Measurements from ENCODE around the gene EXOC6B.
A peak's percentile ranks its signal among the peaks of the same experiment; 100 is the strongest.
"Not testable (repeated sequence)": the region's sequence is repeated elsewhere in the genome, so short reads cannot be mapped to it uniquely, and the experiment has no call there.

Gene EXOC6B

DNA sequence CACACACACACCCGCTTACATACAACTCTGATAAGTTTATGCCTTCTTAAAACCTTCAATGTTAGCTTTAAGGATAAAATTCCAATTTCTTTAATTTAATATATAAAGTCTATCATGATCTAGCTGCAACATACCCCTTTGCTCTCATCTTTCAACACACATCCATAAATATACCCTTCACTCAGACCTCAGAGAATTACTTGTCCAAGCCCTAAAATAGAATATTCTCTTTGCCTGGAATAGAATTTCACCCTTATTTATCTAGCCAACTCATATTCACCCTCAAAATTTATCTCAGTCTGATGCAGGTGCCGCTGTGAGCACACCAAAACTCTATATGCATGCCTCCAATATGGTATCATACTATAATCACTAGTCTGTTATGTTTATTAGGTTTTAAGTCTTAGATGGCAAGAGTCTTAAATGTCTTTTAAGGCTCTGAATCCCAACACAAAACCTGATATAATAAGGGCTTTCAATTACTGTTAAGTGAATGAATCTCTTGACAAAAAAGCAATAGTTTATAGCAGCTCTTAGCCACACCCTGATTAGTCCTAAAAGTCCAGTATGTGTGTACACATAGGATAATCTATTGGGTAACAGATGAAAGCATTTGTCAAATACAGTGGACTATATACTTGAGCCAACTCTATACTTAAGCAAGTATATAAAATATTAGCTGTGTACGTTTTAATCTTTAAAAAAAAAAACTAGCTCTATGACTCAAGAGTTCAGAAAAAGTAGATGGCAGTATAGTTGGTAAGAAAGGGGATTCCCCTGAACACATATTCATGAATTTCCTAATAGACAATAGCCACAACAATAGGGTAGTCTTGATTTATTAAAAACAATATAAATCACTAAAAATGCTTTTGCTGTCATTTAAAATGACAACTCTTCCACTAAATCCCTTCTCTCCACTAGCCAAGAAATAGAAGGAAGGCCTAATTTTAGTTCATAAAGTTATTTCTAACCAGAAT is 144.5 kb downstream of the EXOC6B start:
- DNase-seq (ENCODE audit: low read depth) = no peak

DNA sequence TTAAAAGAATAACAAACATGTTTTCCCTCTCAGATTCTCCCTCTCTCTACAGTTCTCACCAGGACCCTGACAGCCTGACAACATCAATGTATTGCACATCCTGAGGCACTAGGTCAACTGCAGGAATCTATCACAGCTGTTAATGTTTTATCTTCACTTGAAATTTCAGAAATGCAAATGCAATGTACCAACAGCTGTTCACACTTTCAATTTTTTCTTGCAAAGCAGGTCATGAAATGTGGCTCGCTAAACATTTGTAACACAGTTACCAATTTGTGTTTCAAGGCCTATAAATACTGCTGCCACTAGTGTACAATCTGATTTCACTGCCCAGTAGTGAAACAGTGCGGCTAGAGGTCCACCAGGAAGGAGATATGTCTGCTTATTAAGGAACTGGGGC is 147.8 kb downstream of the EXOC6B start:
- DNase-seq (ENCODE audit: low read depth) = no peak

DNA sequence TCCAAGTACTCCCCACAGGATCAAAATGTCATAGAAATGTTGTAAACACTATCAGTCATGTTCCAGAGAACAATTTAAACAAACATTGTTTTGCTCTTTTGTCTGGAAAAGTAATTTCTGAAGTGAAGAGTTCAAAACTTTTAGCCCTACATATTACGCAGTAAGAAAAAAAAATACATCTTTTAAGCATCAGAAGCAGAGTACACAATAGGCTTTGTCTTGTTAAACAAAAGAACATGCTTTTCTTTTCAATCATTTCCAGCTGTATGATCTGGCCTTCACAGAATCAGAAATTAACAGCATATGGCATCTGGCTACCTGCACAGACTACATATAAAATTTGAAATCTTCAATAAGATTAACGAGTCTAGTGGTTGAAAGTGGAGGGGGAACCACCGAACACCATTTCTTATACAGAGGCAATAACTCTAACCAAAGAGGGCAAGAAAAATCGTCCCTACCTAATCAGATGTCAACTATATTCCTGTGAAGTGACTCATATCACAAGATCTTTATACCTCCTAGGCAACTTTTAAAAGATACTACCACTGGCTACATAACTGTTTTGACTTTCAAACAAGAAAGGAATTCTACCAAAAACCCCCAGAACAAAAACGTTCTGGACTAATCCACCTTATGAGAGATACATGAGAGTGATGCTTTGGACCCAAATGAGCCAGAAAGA is 149.3 kb downstream of the EXOC6B start:
- no peak for DNase-seq (ENCODE audit: low read depth)

DNA sequence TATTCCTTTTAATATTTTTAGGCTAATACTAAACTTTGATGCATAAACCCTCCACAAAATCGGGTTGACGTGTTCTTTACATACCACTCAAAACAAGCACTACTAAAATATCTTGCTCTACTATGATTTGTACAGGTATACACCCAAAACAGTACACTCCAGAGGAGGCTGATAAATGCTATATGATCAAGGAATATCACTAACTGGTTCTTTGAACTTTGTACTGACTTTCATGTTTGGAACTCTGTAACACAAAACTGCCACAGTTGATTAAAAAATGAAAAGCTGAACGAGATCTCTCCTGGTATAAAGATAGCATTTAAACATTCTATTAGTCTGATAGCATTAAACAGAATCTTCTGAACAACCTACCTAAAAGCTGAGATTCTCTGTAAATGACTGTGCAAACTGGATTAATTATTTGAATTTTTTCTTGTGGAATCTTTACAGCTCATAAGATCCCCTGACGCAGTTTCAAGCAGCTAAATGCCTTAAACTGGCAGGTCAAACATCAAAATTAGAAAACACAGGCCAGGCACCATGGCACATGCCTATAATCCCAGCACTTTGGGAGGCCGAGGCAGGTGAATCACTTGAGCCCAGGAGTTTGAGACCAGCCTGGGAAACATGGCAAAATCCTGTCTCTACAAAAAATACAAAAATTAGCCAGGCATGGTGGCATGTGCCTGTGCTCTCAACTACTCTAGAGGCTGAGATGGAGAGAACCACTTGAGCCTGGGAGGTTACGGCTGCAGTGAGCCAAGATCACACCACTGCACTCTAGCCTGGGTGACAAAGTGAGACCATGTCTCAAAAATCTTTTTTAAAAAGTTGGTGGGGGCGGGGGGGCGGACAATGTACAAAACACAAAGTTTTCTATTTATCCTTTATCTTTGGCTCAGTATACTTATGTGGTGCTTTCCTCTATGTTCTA is 150.6 kb downstream of the EXOC6B start:
- DNase-seq (ENCODE audit: low read depth) = no peak

DNA sequence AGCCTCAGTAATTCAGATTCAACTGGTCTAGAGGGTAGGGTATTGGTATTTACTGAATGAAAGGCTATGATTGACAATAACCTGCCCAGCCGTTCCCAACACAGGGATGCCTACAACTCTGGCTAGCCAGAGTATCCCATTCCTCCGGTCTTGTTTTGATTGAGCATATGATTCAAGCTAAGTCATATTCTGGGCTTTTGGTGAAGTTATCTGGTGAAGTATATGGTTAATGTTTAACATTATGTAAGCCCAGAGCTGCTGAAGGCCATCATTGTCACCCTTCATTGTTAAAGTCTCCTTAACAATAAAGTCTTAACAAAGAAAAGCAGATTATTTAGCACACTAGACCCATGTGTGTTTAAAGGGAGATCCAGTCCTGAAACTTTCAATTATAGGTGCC is 152.6 kb downstream of the EXOC6B start:
- no peak for DNase-seq (ENCODE audit: low read depth)

DNA sequence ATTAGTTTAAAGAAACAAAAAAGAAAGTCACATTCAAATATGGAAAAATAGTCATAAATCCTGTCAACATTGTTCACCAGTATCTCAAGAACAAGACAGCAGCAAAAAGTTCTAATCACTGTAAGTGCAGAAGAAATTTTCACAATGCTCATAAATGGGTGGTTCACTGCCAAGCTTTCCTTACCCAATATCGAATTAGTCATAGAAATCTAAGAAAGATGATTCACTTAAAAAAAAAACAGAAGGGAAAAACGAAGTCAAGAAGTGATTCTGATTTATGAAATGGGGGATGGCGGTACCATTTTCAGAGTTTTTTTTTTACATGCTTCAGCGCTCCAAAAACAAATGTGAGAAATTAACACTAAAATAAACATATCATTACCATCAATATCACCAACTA is 156.7 kb downstream of the EXOC6B start:
- DNase-seq (ENCODE audit: low read depth) = peak; percentile 64

DNA sequence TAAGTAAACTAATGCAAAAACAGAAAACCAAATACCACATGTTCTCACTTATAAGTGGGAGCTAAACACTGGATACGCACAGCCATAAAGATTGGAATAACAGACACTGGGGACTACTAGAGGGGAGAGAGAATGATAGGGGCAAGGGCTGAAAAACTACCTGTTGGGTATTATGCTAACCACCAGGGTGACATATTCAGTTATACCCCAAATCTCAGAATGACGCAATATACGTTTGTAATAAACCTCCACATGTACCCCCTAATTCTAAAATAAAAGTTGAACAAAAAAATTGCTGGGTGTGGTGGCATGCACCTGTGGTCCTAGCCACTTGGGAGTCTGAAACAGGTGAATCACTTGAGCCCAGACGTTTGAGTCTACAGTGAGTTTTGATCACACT is 157.2 kb downstream of the EXOC6B start:
- no peak for DNase-seq (ENCODE audit: low read depth)

DNA sequence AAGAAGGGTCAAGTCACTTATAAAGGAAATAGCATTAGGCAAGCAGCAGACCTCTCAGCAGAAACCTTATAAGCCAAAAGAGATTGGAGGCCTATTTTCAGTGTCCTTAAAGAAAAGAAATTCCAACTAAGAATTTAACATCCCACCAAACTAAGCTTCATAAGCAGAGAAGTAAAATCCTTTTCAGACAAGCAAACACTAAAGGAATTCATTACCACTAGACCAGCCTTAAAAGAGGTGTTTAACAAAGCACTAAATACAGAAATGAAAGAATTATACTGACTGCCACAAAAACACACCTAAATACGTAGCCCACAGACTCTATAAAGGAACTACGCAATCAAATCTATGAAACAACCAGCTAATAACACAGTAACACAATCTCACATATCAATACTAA is 160.4 kb downstream of the EXOC6B start:
- no peak for DNase-seq (ENCODE audit: low read depth)

DNA sequence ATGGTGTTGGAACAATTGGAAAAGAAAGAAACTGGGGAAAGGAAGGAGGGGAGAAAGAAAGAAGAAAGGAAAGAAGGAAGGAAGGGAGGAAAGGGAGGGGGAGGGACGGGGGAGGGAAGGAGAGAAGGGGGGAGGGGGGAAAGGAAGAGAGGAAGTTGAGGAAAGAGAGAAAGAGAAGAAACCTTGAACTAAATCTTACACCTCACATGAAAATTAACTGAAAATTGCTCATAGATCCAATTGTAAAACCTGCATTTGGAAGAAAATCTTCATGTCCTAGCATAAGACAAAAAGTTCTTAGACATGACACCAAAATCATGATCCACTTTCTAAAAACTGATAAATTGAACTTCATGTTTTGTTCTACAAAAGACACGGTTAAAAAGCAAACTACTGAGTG is 163.8 kb downstream of the EXOC6B start:
- no peak for DNase-seq (ENCODE audit: low read depth)

DNA sequence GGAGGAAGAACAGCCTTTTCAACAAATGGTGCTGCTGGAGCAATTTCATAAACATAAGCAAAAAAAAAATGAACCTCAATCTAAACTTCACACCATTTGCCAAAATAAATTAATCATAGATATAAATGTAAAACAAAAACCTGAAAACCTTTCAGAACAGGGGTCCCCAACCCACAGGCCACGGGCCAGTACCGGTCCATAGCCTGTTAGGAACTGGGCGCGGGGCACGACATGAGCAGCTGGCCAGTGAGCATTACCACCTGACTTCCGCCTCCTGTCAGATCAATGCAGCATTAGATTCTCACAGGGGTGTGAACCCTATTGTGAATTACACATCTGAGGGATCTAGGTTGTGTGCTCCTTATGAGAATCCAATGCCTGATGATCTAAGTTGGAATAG is 176.0 kb downstream of the EXOC6B start:
- no peak for DNase-seq (ENCODE audit: low read depth)

DNA sequence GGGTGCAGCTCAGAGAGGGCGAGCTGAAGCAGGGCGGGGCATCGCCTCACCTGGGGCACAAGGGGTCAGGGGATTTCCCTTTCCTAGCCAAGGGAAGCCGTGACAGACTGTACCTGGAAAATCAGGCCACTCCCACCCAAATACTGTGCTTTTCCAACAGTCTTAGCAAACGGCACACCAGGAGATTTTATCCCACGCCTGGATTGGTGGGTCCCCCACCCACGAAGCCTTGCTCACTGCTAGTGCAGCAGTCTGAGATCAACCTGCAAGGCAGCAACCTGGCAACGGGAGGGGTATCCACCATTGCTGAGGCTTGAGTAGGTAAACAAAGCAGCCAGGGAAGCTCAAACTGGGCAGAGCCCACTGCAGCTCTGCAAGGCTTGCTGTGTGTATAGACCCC is 184.6 kb downstream of the EXOC6B start:
- not testable (repeated sequence) for DNase-seq (ENCODE audit: low read depth)

DNA sequence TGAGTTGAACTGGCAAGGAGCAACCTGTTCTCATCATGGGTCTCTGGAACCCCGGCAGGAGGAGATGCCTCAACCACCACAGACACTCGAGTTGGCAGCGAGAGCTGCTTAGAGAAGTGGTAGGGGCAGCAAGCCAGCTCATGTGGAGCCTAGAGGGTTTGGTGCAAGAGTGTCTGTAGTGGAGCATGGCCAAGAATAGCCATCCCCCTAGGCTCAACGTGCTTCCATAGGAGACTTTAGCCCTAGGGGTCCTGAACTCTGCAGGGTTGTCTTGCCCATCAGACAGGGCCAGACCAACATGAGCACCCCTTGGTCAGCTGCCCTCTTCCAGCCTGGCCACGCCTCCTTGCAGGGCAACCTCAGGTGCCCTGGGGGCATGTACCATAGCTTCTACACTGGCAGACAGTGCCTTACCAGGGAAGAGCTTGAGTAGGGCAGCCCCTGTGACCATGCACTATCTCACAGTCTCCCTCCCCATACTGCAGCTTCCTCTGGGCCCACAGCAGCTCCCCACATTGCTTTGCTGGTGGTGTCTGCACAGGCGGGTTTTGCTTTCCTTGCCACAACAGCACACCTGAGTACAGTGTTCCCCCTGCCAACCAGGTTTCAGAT is 187.1 kb downstream of the EXOC6B start:
- DNase-seq (ENCODE audit: low read depth) = no peak

DNA sequence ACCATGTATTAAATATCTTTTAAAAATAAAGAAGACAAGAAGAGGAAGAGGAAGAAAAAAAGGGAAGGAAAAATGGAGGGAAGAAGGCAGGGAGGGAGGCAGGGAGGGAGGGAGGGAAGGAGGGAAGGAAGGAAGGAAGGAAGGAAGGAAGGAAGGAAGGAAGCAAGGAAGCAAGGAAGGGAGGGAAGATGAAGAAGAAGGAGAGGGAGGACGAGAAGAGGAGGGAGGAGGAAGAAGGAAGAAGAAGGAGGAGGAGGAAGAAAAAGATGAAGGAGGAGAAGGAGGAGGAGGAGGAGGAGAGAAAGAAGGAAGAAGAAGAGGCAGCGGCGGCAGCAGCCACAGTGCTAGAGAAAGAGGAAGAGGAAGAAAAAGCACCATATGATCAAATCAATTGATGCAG is 189.6 kb downstream of the EXOC6B start:
- no peak for DNase-seq (ENCODE audit: low read depth)

DNA sequence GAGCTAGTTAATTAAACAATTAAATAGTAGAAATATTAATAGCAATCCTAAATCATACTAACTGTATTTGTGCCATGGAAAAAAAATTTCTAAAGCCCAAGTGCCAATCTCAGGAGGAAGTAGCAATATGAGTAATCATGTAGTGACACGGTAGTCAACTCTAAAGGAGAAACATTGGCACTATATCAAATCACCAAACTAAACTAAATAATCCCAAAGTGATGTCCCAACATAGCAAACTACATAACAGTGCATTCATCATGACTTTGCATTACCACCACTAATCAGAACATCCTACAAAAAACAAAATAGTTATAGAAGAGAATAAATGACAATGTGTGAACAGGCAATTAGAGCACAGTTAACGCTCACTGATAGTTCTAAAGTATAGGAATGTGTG is 195.1 kb downstream of the EXOC6B start:
- no peak for DNase-seq (ENCODE audit: low read depth)

DNA sequence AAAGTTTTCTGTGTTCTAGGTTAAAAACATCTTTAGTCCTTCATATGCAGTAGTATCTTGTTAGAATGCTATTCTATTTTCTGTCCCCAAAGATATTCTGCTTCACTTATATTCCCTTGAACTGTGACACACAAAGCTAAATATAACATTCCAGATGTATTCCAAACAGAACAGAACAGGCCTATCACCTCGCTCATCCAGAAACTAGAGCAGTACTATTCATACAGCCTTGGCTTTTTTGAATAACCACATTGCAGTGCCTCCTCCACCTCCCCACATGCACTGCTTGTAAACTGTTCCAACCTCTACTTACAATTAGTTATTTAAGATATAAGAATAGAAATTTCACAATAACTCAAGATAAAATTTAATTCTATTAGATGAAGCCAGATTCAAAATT is 196.8 kb downstream of the EXOC6B start:
- DNase-seq (ENCODE audit: low read depth) = no peak

DNA sequence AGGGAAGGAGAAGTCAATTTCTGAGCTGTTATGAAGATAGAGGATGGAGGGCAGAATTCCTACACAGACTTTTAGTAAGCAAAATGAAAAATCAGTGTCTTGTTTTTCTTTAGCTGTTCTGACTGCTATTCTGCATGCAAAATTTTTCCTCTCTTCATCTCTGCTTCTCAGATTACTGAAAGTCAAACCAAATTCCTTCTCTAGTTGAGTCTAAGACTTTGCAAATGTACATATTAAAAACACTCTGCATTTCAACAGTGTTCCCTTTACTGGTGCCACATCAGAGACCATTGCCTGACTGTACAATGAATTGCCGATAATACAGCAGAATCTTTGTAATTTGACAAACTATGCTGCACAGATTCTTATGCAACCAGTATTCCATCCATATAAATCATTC is 198.8 kb downstream of the EXOC6B start:
- no peak for DNase-seq (ENCODE audit: low read depth)

DNA sequence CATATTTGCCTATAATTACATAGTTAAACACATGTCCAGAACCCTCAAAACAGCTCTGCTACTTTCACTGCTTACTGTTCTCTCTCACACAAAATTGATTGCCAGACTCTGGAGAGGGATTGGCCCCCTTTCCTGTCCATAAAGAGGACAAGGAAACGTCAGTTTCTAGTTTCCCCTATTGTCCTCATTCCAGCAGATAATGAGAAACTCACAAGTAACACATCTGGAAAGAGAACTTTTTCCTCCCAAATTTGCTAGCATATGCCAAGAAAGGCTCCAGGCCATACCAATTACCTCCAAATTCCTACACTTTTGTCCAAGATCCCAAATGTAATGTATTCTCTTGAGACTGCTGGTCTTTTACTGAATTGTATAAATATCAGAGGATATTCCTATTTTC is 200.5 kb downstream of the EXOC6B start:
- no peak for DNase-seq (ENCODE audit: low read depth)

DNA sequence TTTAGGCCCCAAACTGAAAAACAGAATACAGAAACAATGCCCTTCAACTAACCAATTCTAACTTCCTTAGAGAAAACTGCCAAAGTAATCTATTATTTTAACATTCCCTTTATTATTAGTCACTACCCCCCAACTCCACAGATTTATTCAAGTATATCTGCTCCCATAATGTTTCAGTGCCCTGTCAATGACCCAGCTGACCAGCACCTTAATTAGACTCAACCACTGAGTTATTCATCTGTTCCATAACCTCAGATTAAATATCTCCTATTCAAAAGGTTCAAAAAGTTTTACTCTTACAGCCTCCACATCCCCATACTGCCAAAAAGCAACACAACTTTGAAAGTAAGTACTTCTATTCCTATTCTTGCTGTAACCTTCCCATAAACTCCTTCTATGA is 202.4 kb downstream of the EXOC6B start:
- no peak for DNase-seq (ENCODE audit: low read depth)

DNA sequence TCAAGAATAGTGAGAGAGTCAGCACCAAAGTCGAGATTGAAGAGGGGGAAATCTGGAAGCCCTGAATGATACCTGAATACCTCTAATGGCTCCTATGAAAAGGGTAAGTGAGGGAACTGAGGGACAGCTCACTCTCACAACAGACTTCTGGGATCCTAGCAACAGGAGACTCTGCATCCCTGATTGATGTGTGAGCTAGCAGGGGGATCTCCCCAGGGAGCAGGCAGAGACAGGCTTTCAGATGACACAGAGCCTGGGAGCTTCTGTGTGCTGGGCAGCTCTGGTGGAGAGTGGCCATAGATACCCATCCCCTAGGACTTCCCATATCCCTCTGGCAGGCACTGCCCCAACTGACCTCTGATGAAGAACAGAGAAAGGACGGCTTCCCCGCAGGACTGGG is 206.2 kb downstream of the EXOC6B start:
- no peak for DNase-seq (ENCODE audit: low read depth)

DNA sequence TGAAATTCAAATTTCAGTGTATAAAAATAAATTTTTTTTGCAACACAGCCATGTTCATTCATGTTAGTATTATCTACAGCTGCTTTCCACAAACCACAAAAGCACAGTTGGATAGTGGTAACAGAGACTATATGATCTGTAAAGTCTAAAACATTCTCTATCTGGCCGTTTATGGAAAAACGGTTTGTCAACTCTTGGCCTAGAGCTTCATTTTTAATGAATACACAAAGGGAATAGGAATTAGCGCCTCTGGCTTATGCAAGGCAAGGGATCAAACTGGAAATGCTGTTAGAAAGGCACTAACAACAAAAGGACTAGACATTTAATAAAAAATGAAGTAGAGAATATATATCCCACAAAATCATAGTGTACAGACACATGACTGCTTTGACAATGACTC is 211.9 kb downstream of the EXOC6B start:
- DNase-seq (ENCODE audit: low read depth) = no peak

DNA sequence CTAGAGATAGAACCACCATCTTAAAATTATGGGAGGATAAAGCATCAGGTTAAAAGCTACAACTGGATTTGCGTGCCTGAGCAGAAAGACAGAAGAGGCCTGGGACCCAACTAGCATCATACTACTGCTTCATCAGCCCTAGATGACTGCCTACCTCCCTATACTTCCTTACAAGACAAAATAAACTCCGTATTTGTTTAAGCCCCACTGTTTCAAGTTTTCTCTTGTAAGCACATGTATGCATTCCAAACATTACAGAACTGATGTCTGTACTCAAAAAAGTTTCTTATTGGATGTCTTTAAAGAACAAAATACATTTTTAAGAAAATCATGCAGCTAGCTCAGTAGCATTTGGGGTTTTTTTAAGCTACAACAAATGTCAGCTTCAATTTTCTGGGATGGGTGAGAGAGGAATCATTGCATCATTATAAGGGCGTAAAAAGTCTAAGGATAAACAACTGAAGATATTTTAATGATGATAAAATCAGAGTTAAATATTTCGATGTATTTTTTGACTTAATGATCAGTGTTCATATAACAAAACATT is 213.1 kb downstream of the EXOC6B start:
- no peak for DNase-seq (ENCODE audit: low read depth)

DNA sequence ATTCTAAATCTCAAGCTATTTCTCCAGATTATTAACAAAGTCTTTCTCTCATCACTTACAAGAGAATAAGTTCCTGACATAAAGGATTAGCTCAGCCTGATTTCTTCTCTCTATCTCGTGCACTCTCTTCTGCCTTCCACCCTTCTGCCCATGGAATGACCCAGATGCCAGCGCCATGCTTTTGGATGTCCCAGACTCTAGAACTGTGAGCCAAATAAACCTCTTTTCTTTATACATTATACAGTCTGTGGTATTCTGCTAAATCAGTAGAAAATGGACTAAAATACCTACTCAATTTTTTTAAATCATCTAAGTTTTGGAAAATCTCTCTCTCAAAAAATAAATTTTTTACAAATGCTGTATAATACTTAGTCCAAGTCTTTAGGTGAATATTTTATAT is 218.6 kb downstream of the EXOC6B start:
- no peak for DNase-seq (ENCODE audit: low read depth)

Measured in GM04504 (cell line).